ENCODE data around the gene TSC22D3.
"Not testable (repeated sequence)": the region's sequence is repeated elsewhere in the genome, so short reads cannot be mapped to it uniquely, and the experiment has no call there.

Gene TSC22D3

GRCh38 chrX:107677909-107678308 is 97.7 kb downstream of the TSC22D3 start:
- no peak for DNase-seq

GRCh38 chrX:107677501-107677901 is 98.1 kb downstream of the TSC22D3 start:
- DNase-seq: no peak

- peak; percentile 35 for DNase-seq
Measured at GRCh38 chrX:107676559-107677378, 98.8 kb downstream of the TSC22D3 start.

GRCh38 chrX:107675823-107676555 is 99.6 kb downstream of the TSC22D3 start:
- DNase-seq: no peak

- no peak for DNase-seq
Measured at GRCh38 chrX:107675365-107675654, 100.3 kb downstream of the TSC22D3 start.

GRCh38 chrX:107674480-107675364 is 100.9 kb downstream of the TSC22D3 start:
- peak; percentile 61 for DNase-seq

- DNase-seq: no peak
Measured at GRCh38 chrX:107673933-107674479, 101.6 kb downstream of the TSC22D3 start.

- no peak for DNase-seq
Measured at GRCh38 chrX:107673431-107673830, 102.2 kb downstream of the TSC22D3 start.

- DNase-seq: peak; percentile 16
Measured at GRCh38 chrX:107672955-107673378, 102.6 kb downstream of the TSC22D3 start.

- DNase-seq: not testable (repeated sequence)
Measured at GRCh38 chrX:107671256-107671655, 104.3 kb downstream of the TSC22D3 start.

GRCh38 chrX:107669885-107670628 is 105.5 kb downstream of the TSC22D3 start:
- DNase-seq: no peak

GRCh38 chrX:107669261-107669660 is 106.3 kb downstream of the TSC22D3 start:
- no peak for DNase-seq

GRCh38 chrX:107668710-107669109 is 106.9 kb downstream of the TSC22D3 start:
- not testable (repeated sequence) for DNase-seq

GRCh38 chrX:107667426-107667825 is 108.2 kb downstream of the TSC22D3 start:
- no peak for DNase-seq

- no peak for DNase-seq
Measured at GRCh38 chrX:107666931-107667330, 108.7 kb downstream of the TSC22D3 start.

Measured in NCI-H524 treated with DMSO at 0.1 percent for 48 hours (cell line).